Measurements from ENCODE around the gene TPRX2.

The TPRX2 gene

DNA sequence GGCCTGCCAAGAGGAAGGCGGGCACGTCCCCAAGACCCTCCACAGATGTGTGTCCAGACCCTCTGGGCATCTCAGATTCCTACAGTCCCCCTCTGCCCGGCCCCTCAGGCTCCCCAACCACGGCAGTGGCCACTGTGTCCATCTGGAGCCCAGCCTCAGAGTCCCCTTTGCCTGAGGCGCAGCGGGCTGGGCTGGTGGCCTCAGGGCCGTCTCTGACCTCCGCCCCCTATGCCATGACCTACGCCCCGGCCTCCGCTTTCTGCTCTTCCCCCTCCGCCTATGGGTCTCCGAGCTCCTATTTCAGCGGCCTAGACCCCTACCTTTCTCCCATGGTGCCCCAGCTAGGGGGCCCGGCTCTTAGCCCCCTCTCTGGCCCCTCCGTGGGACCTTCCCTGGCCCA, 19.6 kb upstream of the TPRX2 start:
- no peaks in the 10 kb centered on the region for H3K9me2 ChIP-seq (replicated peaks; ENCODE audit: insufficient read depth, low read length)
- H4K20me1 ChIP-seq (ENCODE audit: insufficient read depth, low read length): no peaks in the 10 kb centered on the region
- H3K4me2 ChIP-seq (ENCODE audit: low read depth, low read length): no peak overlapping the region
- no peak for TF ChIP-seq EZH2 (optimal IDR thresholded peaks at IDR 0.05; ENCODE audit: low read depth, low read length)
- TF ChIP-seq EZH2phosphoT487 (IDR thresholded peaks at IDR 0.05; ENCODE audit: low read length): no peak
- TF ChIP-seq, protein P1, sequence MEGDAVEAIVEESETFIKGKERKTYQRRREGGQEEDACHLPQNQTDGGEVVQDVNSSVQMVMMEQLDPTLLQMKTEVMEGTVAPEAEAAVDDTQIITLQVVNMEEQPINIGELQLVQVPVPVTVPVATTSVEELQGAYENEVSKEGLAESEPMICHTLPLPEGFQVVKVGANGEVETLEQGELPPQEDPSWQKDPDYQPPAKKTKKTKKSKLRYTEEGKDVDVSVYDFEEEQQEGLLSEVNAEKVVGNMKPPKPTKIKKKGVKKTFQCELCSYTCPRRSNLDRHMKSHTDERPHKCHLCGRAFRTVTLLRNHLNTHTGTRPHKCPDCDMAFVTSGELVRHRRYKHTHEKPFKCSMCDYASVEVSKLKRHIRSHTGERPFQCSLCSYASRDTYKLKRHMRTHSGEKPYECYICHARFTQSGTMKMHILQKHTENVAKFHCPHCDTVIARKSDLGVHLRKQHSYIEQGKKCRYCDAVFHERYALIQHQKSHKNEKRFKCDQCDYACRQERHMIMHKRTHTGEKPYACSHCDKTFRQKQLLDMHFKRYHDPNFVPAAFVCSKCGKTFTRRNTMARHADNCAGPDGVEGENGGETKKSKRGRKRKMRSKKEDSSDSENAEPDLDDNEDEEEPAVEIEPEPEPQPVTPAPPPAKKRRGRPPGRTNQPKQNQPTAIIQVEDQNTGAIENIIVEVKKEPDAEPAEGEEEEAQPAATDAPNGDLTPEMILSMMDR (IDR thresholded peaks at IDR 0.05; ENCODE audit: low read length): no peak
- H2AFZ ChIP-seq (ENCODE audit: low read length): no peak overlapping the region
- no peak overlapping the region for H3K9ac ChIP-seq (ENCODE audit: low read length)
- H3K9me3 ChIP-seq (replicated peaks; ENCODE audit: insufficient read depth, low read length): no peaks in the 10 kb centered on the region
- no peaks in the 10 kb centered on the region for H3K36me3 ChIP-seq (replicated peaks; ENCODE audit: insufficient read depth, low read length)
- peaks cover 59% of the 10 kb centered on the region for H3K27me3 ChIP-seq (replicated peaks; ENCODE audit: insufficient read depth, low read length)
- H3K79me2 ChIP-seq (ENCODE audit: low read length): no peaks in the 10 kb centered on the region
- no peaks in the 10 kb centered on the region for H3K4me1 ChIP-seq (ENCODE audit: low read length)
- H3K4me3 ChIP-seq (ENCODE audit: low read length): no peak overlapping the region
- DNase-seq: no peak
- no peak overlapping the region for H3K27ac ChIP-seq (ENCODE audit: low read length)
- no peaks in the 10 kb centered on the region for H3F3A ChIP-seq (ENCODE audit: insufficient read depth, low read length)

DNA sequence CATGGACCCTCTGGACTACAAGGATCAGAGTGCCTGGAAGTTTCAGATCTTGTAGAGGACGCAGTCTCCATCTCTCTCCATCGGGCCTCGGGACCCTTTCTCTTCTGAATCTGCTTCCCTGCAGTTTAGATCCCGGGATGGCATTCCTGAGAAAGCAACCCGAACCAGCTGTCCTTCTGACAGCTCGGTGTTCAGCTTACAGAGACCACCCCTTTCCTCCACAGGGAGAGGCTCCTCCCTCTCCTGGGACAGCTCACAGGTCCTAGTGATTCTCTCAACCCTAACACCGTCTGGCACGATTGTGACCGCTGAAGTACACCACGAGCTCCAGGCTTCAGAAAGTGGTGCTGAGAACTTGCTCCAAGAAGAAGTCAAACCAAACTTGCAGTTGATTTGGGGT, 19.1 kb upstream of the TPRX2 start:
- Histone ChIP-seq H3K36me3 (replicated peaks; ENCODE audit: insufficient read depth, low read length) (no peaks in the 10 kb centered on the region), H2AFZ (ENCODE audit: low read length) (no peak overlapping the region), H3K27ac (ENCODE audit: low read length) (no peak overlapping the region), H3K4me1 (ENCODE audit: low read length) (no peaks in the 10 kb centered on the region), H3K4me2 (ENCODE audit: low read depth, low read length) (no peak overlapping the region), H3K79me2 (ENCODE audit: low read length) (no peaks in the 10 kb centered on the region), H3K27me3 (replicated peaks; ENCODE audit: insufficient read depth, low read length) (peaks cover 58% of the 10 kb centered on the region), H3F3A (ENCODE audit: insufficient read depth, low read length) (no peaks in the 10 kb centered on the region), H3K9me2 (replicated peaks; ENCODE audit: insufficient read depth, low read length) (no peaks in the 10 kb centered on the region), H3K9ac (ENCODE audit: low read length) (no peak overlapping the region), H3K9me3 (replicated peaks; ENCODE audit: insufficient read depth, low read length) (no peaks in the 10 kb centered on the region), H4K20me1 (ENCODE audit: insufficient read depth, low read length) (no peaks in the 10 kb centered on the region), H3K4me3 (ENCODE audit: low read length) (no peak overlapping the region)
- TF ChIP-seq EZH2phosphoT487 (IDR thresholded peaks at IDR 0.05; ENCODE audit: low read length) (no peak), EZH2 (optimal IDR thresholded peaks at IDR 0.05; ENCODE audit: low read depth, low read length) (no peak)
- TF ChIP-seq, protein P1 (IDR thresholded peaks at IDR 0.05; ENCODE audit: low read length): no peak
- DNase-seq: no peak

DNA sequence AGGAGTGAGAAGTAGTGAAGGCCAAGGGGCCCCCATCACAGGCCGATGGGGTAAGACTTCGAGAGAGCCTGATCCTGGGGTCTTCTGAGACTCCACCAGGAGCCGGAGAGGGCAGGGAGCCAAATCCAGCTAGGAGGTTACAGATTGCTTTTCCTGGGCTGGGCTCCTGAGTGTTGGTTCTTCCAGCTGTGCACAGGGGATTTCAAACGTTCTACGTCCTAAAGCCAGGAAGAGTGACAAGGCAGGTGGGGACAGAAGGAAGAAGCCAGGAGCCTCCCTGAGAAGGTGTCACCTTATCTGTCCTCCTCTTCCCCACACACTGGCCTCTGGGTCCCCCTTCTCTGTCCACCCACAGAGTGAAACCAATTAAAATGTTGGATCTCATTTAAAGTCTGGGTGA, 16.1 kb upstream of the TPRX2 start:
- Histone ChIP-seq H3K4me2 (ENCODE audit: low read depth, low read length) (no peak overlapping the region), H3K36me3 (replicated peaks; ENCODE audit: insufficient read depth, low read length) (no peaks in the 10 kb centered on the region), H3F3A (ENCODE audit: insufficient read depth, low read length) (no peaks in the 10 kb centered on the region), H3K9ac (ENCODE audit: low read length) (no peak overlapping the region), H3K4me1 (ENCODE audit: low read length) (no peaks in the 10 kb centered on the region), H3K9me3 (replicated peaks; ENCODE audit: insufficient read depth, low read length) (no peaks in the 10 kb centered on the region), H3K27ac (ENCODE audit: low read length) (no peak overlapping the region), H3K4me3 (ENCODE audit: low read length) (no peak overlapping the region), H3K79me2 (ENCODE audit: low read length) (no peaks in the 10 kb centered on the region), H2AFZ (ENCODE audit: low read length) (no peak overlapping the region; the same call in 1 of the 2 replicates), H3K9me2 (replicated peaks; ENCODE audit: insufficient read depth, low read length) (no peaks in the 10 kb centered on the region), H3K27me3 (replicated peaks; ENCODE audit: insufficient read depth, low read length) (peaks cover 80% of the 10 kb centered on the region), H4K20me1 (ENCODE audit: insufficient read depth, low read length) (no peaks in the 10 kb centered on the region)
- no peak for DNase-seq
- TF ChIP-seq, protein P1 (IDR thresholded peaks at IDR 0.05; ENCODE audit: low read length): no peak
- no peak for TF ChIP-seq EZH2phosphoT487 (IDR thresholded peaks at IDR 0.05; ENCODE audit: low read length)

Data from MM.1S (cell line).